SK-N-DZ (cell line): ENCODE results near the gene SRPK1.
"Not testable (repeated sequence)": the region's sequence is repeated elsewhere in the genome, so short reads cannot be mapped to it uniquely, and the experiment has no call there.

ENCODE experiments used
- DNase-seq: peaks from one replicate; pipeline ENCODE4 v3.0.0-alpha.2; 2015; ENCODE audit warnings: low spot score

Gene SRPK1

DNA sequence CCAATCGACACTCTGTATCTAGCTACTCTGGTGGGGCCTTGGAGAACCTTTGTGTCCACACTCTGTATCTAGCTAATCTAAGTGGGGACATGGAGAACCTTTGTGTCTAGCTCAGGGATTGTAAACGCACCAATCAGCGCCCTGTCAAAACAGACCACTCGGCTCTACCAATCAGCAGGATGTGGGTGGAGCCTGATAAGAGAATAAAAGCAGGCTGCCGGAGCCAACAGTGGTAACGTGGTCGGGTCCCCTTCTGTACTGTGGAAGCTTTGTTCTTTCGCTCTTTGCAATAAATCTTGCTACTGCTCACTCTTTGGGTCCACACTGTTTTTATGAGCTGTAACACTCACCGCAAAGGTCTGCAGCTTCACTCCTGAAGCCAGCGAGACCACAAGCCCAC, 11.0 kb upstream of the SRPK1 start:
- not testable (repeated sequence) for DNase-seq

DNA sequence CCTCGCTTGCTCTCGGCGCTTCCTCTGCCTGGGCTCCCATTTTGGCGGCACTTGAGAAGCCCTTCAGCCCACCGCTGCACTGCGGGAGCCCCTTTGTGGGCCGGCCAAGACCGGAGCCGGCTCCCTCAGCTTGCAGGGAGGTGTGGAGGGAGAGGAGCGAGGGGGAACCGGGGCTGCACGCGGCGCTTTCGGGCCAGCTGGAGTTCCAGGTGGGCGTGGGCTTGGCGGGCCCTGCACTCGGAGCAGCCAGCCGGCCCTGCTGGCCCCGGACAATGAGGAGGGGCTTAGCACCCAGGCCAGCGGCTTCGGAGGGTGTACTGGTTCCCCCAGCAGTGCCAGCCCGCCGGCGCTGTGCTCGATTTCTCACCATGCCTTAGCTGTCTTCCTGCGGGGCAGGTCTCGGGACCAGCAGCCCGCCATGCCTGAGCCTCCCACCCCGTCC, 10.2 kb upstream of the SRPK1 start:
- no peak for DNase-seq

DNA sequence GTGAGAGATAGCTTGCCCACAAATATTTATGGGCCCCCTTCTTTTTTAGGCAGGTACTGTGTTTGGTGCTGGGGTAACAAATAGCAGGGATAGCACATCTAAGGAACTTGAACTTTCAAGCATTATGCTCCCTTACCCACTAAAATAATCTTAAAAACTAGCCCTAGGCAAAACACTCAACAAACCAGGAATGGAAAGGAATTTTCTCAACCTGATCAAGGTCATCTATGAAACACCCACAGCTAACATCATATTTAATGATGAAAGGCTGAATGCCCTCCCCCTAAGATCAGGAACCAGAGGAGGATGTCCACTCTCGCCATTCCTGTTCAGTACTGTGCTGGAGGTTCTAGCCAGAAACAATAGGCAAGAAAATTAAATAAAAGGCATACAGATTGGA, 8.7 kb upstream of the SRPK1 start:
- no peak for DNase-seq

DNA sequence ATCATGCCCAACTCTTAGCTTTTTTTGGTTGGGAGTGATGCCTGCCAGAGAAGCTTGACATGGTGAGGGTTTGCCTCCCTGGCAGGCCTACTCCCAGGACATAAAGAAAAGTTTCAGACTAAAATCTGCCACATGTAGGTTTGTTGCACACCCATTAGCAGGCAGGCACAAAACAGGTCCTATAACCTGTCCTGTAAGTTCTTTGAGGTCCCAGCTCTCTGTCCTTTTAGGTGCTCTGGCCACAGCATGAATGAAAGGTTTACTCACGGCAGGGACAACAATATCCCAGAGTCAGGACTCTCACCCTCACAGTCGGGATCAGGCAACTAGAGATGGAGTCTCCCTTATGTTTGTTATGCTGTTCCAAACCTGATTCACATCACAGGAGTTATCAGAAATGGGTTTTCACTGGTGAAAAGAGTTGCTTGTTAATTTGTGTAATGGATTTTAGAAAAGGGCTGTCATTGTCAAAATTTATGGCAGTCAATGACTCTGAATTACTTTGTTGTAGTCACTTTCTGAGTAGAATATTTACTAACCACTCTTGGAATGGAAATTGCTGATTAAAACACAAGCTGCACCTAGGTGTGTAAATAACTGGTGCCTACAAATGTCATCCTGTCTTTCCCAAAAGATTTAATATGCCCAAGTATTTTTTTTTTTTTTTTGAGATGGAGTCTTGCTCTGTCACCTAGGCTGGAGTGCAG, 5.8 kb upstream of the SRPK1 start:
- no peak for DNase-seq

DNA sequence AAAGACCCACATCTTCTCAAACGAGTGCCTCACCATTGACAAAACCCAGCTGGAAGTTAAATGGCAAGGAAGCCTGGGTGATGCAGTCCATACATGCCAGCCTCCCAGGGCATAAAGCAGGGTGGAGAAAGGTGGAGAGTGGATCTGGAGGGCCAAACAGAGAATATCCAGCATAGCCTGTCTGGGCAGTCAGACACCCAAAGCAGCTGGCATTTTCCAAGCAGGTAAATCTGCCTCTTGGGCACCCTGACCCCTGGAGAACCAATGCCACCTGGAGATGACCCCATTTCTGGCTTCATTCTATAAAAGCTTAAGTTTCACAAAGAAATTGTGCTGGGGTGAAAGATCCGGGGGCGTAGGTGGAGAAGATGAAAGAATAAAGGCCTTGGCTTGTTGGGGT, 5.1 kb upstream of the SRPK1 start:
- no peak for DNase-seq

DNA sequence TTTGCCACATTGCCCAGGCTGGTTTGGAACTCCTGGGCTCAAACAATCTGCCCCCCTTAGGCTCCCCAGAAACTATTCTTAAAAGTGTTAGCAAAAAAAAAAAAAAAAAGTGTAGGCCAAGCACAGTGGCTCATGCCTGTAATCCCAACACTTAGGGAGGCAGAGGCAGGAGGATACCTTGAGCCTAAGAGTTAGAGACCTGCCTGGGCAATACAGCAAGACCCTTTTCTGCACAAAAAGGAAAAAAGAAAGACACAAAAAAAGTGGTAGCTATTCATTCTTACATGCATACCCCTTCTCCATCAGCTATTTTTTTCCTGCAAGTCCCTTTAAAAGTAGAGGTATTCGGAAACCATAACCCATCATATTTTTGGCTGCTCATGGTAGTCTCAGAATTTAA, 3.2 kb upstream of the SRPK1 start:
- DNase-seq: no peak

DNA sequence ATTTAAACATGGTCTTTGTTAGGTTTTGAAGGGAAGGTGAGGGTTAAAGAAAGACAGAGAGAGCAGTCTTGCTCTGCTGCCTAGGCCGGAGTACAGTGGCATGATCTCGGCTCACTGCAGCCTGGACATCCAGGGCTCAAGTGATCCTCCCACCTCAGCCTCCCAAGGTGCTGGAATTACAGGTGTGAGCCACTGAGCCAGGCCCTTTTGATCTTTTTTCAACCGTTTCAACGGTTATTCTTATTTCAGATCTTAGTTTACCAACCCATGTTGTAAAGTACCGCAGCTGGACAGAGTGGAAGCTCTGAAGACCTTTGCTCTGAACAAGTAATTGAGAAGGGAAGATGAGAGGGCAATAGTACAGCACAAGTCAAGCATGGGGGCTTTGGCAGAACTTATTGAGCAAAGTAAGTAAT, 1.2 kb upstream of the SRPK1 start:
- DNase-seq: no peak

DNA sequence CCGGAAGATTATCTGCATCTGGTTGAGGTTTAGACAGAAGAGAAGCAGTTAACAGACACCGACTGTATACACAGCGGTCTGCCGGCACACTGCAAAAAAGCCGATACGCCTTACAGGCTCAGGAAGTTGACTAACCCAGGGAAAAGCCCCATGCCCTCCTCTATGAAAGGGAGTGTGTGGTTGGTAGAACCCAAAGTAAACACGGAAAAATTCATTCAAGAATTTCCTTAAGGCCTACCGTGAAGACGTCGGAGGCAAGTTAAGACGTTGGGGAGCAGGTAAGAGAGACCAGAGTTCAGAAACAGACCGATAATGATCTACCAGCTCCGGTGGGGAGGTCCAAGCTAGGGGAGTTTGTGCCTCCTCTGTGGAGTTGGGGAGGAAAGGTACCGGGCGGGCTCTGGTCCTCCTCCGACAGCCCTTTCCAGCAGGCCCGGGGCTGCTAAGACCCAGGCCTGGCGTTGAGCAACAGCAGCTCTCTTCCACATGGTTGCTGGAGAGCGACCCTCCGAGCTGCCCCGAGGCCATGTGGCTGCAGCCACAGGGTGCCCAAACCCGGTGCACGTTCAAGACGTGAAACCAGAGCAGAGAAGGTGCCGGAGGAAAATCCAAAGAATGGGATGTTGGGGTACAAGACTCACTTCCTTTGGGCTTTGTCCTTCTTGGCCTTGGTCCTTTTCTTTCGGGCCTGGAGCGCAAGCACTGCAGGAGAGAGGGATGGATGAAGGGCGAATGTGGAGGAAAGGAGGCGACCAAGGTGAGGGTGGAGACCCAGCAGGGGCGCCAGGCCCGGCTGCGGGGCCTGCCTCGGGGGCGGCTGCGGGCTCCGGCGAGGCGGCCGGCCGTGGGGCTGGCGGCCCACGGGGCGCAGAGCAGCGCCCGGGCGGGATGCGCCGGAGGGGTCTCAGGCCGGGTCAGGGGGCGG, 809 bp downstream of the SRPK1 start:
- DNase-seq: peak; percentile 45

DNA sequence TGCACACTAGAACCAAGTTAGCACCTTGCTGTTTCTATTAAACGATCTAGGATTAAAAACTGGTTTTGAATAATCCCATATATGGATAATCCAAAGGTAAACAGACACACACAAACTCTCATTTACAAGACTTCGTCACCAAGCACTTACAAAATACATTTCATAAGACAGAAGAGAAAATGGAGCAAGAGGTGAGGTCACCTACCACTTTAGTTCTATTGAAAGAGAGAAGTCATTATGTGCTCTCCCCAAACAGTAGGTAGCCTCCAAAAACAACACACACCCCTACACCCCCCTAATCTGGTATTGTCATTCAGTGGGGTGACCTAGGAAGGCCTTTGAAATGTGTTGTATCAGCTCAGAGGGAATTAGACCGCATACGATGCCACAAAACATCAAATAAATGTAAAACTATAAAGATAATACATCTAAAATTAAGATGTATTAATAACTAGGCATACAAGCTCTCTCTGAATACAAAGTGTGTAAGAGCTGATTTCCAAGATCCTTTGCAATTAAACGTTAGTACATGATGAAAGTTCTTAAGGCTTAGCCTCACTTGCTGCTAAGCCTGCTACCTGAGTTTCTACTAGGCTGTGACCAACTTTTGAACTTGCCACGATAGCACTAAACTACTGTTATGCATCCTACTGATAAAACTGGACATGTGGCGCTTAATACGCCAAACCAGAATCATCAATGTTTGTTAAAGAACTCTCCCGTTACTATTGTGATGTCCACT, 1.6 kb downstream of the SRPK1 start:
- no peak for DNase-seq

DNA sequence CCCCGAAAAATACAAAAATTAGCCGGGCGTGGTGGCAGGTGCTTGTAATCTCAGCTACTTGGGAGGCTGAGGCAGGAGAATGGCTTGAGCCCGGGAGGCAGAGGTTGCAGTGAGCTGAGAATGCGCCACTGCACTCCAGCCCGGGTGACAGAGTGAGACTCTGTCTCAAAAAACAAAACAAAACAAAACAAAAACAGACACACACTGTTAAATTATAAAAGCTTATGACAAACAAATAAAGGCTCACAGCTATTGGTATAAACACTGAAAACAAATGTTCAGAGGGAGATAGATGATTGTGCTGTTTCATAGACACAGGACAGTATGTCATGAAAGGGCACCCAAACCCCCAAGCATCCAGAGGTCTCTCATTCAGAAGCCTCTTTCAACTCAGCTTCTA, 4.0 kb downstream of the SRPK1 start:
- not testable (repeated sequence) for DNase-seq

DNA sequence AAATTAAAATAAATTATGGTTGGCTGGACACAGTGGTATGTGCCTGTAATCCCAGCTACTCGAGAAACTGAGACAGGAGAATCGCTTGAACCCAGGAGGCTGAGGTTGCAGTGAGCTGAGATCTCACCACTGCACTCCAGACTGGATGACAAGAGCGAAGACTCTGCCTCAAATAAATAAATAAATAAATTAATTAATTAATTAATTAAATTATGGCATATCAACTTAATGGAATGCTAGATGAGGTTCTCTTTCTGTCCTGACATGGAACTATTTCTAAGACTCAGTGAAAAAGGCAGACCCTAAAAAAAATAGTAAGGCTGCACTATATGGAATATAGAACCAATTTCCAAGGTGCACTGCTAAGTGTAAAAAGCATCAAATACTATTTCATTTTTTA, 4.8 kb downstream of the SRPK1 start:
- no peak for DNase-seq

DNA sequence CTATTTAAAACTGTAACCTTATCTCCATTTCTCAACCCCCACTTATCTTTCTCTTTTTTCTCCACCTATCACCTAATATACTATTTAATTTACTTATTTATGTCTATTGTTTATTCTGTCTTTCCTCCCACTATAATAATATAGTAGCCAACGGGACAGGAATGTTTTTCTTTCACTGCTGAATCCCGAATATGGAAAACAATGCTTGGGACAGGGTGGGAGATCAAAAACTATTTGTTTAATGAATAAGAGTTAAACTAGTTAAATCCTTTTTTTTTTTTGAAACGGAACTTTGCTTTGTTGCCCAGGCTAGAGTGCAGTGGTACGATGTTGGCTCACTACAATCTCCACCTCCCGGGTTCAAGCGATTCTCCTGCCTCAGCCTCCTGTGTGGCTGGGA, 6.4 kb downstream of the SRPK1 start:
- no peak for DNase-seq

DNA sequence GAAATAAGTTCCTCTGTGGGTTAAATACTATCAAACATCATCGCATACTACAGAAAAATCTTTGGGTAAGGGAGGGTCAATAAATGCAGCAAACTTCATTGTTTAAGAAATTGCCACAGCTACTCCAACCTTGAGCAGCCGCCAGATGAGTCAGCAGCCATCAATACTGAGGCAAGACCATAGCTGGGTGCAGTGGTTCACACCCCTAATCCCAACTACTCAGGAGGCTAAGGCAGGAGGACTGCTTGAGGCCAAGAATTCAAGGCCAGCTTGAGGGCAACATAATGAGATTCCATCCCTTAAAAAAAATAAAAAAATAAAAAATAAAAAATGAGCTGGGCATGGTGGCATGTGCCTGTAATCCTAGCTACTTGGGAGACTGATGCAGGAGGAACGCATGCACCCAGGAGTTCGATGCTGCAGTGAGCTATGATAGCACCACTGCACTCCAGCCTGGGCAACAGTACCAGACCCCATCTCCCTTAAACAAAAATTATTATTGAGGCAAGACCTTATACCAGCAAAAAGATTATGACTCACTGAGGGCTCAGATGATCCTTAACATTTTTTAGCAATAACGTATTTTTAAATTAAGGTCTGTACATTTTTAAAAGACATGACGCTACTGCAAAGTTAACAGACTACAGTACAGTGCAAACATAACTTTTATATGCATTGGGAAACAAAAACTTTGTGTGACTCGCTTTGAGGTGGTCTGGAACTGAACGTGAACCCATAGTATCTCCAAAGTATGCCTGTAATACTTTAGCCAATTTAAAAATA, 8.8 kb downstream of the SRPK1 start:
- DNase-seq: no peak

DNA sequence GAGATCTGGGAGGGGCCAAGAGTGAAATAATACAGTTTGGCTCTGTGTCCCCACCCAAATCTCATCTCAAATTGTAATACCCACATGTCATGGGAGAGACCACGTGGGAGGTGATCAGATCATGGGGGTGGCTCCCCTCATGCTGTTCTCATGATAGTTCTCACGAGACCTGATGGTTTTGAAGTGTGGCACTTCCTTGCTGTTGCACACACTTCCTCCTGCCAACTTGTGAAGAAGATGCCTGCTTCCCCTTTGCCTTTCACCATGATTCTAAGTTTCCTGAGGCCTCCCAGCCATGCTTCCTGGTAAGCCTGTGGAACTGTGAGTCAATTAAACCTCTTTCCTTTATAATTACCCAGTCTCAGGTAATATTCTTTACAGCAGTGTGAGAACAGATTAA, 11.3 kb downstream of the SRPK1 start:
- DNase-seq: not testable (repeated sequence)

DNA sequence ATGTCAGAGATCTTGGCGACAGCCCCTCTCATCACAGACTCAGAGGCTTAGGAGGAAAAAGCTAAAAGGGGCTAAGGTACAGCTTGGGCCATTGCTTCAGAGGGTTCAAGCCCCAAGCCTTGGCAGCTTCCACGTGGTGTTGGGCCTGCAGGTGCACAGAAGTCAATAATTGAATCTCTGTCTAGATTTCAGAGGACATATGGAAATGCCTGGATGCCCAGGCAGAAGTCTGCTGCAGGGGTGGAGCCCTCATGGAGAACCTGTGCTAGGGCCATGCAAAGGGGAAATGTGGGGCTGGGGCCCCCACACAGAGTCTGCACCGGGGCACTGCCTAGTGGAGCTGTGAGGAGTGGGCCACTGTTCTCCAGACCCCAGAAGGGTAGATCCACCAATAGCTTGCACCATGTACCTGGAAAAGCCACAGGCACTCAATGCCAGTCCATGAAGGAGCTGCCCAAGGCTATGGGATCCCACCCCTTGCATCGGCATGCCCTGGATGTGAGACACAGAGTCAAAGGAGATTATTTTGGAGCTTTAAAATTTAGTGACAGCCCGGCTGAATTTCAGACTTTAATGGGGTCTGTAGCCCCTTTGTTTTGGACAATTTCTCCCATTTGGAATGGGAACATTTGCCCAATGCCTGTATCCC, 12.0 kb downstream of the SRPK1 start:
- not testable (repeated sequence) for DNase-seq

DNA sequence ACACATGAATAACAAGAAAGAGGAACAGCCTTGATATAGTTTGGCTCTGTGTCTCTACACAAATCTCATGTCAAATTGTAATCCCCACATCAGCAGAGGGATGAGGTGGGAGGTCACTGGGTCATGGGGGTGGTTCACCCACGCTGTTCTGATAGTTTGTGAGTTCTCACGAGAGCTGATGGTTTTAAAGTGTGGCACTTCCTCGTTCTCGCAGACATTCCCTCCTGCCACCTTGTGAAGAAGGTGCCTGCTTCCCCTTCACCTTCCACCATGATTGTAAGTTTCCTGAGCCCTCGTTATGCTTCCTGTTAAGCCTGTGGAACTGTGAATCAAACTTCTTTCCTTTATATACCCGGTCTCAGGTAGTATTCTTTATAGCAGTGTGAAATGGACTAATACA, 13.1 kb downstream of the SRPK1 start:
- no peak for DNase-seq

DNA sequence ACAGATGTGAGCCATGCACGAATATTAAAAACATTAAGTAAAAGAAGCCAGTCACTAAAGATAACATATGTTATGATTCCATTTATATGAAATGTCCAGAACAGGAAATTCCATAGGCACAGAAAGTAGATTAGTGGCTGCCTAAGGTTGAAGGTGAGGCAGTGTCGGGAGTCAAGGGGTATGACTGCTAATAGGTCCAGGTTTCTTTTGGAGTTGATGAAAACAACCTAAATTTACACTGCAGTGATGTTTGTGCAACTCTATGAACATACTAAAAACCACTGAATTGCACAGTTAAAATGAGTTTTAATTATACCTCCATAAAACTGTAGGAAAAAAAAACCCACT, 14.4 kb downstream of the SRPK1 start:
- DNase-seq: no peak

DNA sequence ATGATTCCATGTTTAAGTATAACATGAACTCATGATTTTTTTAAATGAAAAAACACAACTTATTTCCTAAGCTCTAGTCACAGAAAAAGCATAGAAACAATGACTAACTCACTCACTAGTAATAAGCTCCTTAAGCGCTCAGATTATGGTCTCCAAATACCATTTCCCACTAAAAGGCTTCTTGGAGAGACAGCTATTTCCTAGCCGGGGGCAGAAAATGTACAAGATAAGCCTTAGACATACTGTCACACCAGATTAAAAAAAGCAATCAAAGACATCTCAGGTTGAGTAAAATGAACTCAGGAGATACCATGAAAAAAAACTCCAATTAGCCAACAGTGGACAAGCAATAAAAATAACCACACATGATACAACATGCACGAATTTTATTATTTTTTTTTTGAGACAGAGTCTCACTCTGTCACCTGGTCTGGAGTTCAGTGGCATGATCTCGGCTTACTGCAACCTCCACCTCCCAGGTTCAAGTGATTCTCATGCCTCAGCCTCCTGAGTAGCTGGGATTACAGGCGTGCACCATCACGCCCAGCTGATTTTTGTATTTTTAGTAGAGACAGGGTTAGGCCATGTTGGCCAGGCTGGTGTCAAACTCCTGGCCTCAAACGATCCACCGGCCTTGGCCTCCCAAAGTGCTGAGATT, 14.9 kb downstream of the SRPK1 start:
- no peak for DNase-seq

DNA sequence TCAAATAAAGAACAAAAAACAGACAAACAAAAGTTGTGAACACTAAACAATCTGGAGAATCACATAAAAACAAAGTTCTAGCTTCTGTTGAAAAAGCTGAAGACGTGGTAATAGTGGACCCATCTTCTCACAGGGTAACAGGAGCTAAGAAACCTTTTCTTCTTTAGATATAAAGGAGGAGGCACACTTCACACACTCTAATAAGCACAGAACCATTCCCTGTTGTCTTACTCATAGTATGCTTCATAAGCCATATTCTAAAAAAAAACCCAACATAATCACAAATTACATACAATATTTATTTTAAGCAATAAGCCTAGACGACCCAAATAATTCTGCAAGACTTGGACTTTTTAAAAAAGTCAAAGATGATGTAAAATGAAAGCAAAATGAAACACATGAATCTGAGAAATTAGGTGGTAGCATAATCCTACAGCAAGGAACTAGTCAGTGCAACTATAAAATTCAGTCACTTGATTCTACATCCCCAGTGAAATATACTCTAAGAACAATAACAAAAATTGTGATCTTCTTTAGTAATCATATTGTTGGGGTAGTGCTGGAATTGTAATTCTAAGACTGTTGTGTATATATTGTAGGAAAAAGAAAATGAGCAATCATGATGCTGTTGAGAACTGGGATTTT, 15.6 kb downstream of the SRPK1 start:
- DNase-seq: no peak

DNA sequence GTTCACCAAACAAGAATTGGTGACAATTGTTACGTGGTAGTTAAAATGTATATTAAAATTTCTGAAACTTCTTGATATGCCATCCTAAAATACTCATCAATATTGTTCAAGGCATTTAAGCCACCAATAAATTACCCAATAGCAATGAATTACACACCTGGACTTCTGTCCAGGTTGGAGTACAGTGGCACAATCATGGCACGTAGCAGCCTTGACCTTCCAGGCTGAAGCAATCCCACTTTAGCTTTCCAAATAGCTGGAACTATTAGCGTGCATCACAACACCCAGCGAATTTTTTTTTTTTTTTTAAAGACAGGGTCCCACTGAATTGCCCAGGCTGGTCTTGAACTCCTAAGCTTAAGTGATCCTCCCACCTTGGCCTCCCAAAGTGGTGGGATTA, 17.2 kb downstream of the SRPK1 start:
- no peak for DNase-seq
